Astrocyte (in vitro differentiated cells and primary cell): ENCODE data around the gene IL17B. TPM values are rescaled to one million over a fixed set of nuclear protein-coding genes. Genes with fewer than 3 reads are reported as not detected.

Experiments used
- DNase-seq: peaks from one replicate; pipeline ENCODE4 v3.0.0-alpha.2; 2010; ENCODE audit warnings: low read depth
- FAIRE-seq: peaks from 2 replicates; lab custom pipeline; 2011; peaks lifted over from hg19 to GRCh38; lab: Jason Lieb, UNC
- H2AFZ ChIP-seq: 2 replicates; pipeline ENCODE4 v1.6.0; 2012; ENCODE audit warnings: low read depth, low read length, inconsistent platforms
- H3K27ac ChIP-seq: 2 replicates; pipeline ENCODE4 v1.5.1; 2011; ENCODE audit warnings: low read depth, low read length, inconsistent platforms
- H3K27me3 ChIP-seq: 2 replicates; pipeline ENCODE4 v1.6.0; 2011; ENCODE audit warnings: low read length, inconsistent platforms; ENCODE audit not compliant: insufficient read depth
- H3K36me3 ChIP-seq: 2 replicates; pipeline ENCODE4 v1.5.1; 2011; ENCODE audit warnings: low read length, inconsistent platforms; ENCODE audit not compliant: insufficient read depth
- H3K4me1 ChIP-seq: 2 replicates; pipeline ENCODE4 v1.5.1; 2011; ENCODE audit warnings: low read length, inconsistent platforms; ENCODE audit not compliant: insufficient read depth
- H3K4me2 ChIP-seq: 2 replicates; pipeline ENCODE4 v1.6.0; 2012; ENCODE audit warnings: low read length, inconsistent platforms
- H3K4me3 ChIP-seq: 2 replicates; pipeline ENCODE4 v1.5.1; 2011; ENCODE audit warnings: low read depth, mild to moderate bottlenecking, low read length, inconsistent platforms; ENCODE audit not compliant: insufficient read depth
- H3K79me2 ChIP-seq: 2 replicates; pipeline ENCODE4 v1.6.0; 2012; ENCODE audit warnings: mild to moderate bottlenecking, low read length, inconsistent platforms; ENCODE audit not compliant: insufficient read depth
- H3K9ac ChIP-seq: 2 replicates; pipeline ENCODE4 v1.6.0; 2012; ENCODE audit warnings: mild to moderate bottlenecking, low read length, inconsistent platforms
- H3K9me3 ChIP-seq: 2 replicates; pipeline ENCODE4 v1.5.1; 2012; ENCODE audit warnings: low read depth, mild to moderate bottlenecking, low read length, inconsistent platforms; ENCODE audit not compliant: insufficient read depth
- H4K20me1 ChIP-seq: 2 replicates; pipeline ENCODE4 v1.6.0; 2012; ENCODE audit warnings: low read length, inconsistent platforms; ENCODE audit not compliant: insufficient read depth
- H3K27ac Mint-ChIP-seq: one replicate; pipeline ENCODE4 v1.8.0; 2021; ENCODE audit warnings: mild to moderate bottlenecking, mixed read lengths; ENCODE audit not compliant: unreplicated experiment
- H3K27me3 Mint-ChIP-seq: one replicate; pipeline ENCODE4 v1.8.0; 2021; ENCODE audit warnings: low read depth, mixed read lengths; ENCODE audit not compliant: unreplicated experiment
- H3K36me3 Mint-ChIP-seq: one replicate; pipeline ENCODE4 v1.8.0; 2021; ENCODE audit warnings: low read depth, mixed read lengths; ENCODE audit not compliant: unreplicated experiment
- H3K4me1 Mint-ChIP-seq: one replicate; pipeline ENCODE4 v1.8.0; 2021; ENCODE audit warnings: low read depth, mixed read lengths; ENCODE audit not compliant: unreplicated experiment
- H3K4me3 Mint-ChIP-seq: one replicate; pipeline ENCODE4 v1.8.0; 2021; ENCODE audit warnings: mild to moderate bottlenecking, moderate library complexity, mixed read lengths; ENCODE audit not compliant: unreplicated experiment
- H3K9me3 Mint-ChIP-seq: one replicate; pipeline ENCODE4 v1.8.0; 2021; ENCODE audit warnings: mild to moderate bottlenecking, mixed read lengths; ENCODE audit not compliant: unreplicated experiment
- EZH2 ChIP-seq: IDR thresholded peaks from 2 replicates; pipeline ENCODE4 v1.6.1; 2012; ENCODE audit warnings: mild to moderate bottlenecking, low read length, inconsistent platforms; ENCODE audit not compliant: insufficient read depth
- total RNA-seq: library from RNA; stranded (reverse); gene quantifications from 2 replicates; pipeline ENCODE4 v1.2.1, GENCODE V29; 2021
- TF ChIP-seq, protein P1 (sequence below): IDR thresholded peaks from 2 replicates; pipeline ENCODE4 v1.5.1; 2011; ENCODE audit warnings: low read depth, mild to moderate bottlenecking, inconsistent platforms, low read length, moderate library complexity; ENCODE audit not compliant: insufficient read depth

The IL17B gene
- total RNA-seq, 1 donor from 2014 or later, result 0.54 TPM

DNA sequence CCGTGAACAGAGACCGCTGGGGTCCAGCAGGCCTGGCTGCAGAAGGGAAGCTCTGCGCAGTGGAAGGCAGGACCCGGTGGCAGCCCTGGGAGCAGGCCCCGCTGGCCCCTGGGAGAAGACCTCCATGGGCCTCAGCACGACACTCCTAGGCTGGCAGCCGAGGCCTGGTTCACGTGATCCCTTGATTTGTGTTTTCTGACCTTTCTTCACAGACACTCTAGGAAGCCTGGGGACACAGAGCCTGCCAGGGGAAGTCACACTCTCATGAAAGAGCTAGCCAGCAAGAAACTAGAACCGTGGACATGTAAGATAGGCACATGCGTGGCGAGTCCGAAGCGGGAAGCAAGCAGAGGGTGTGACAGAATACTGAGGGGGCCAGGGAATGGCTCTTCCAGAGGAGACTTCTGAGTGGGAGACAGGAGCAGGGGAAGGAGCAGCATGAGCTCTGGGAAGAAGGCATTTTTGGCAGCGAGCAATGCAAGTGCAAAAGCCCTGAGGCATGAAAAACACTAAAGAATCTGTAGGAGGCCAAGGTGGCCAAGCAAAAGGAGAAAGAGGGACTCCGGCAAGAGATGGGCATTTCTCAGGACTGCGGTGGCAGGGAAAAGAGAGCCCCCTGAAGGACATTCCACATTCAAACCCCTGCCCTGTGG is 26.6 kb upstream of the IL17B start:
- H3K4me3 Mint-ChIP-seq, result no peak overlapping the region
- peaks cover 51% of the 10 kb centered on the region for H3K4me1 ChIP-seq
- no peaks in the 10 kb centered on the region for H3K27me3 ChIP-seq
- H4K20me1 ChIP-seq, result peaks cover 38% of the 10 kb centered on the region
- peak overlapping the region; percentile 97 for H3K27ac ChIP-seq
- TF ChIP-seq EZH2, result no peak
- TF ChIP-seq, protein P1, sequence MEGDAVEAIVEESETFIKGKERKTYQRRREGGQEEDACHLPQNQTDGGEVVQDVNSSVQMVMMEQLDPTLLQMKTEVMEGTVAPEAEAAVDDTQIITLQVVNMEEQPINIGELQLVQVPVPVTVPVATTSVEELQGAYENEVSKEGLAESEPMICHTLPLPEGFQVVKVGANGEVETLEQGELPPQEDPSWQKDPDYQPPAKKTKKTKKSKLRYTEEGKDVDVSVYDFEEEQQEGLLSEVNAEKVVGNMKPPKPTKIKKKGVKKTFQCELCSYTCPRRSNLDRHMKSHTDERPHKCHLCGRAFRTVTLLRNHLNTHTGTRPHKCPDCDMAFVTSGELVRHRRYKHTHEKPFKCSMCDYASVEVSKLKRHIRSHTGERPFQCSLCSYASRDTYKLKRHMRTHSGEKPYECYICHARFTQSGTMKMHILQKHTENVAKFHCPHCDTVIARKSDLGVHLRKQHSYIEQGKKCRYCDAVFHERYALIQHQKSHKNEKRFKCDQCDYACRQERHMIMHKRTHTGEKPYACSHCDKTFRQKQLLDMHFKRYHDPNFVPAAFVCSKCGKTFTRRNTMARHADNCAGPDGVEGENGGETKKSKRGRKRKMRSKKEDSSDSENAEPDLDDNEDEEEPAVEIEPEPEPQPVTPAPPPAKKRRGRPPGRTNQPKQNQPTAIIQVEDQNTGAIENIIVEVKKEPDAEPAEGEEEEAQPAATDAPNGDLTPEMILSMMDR, result no peak
- peaks cover 41% of the 10 kb centered on the region for H3K79me2 ChIP-seq
- H3K36me3 Mint-ChIP-seq, result no peaks in the 10 kb centered on the region
- no peak overlapping the region for H2AFZ ChIP-seq
- H3K9me3 Mint-ChIP-seq, result no peaks in the 10 kb centered on the region
- H3K4me1 Mint-ChIP-seq, result peaks cover 50% of the 10 kb centered on the region
- H3K36me3 ChIP-seq, result no peaks in the 10 kb centered on the region
- no peaks in the 10 kb centered on the region for H3K9me3 ChIP-seq
- H3K4me3 ChIP-seq, result no peak overlapping the region
- H3K4me2 ChIP-seq, result peak overlapping the region; percentile 96
- no peaks in the 10 kb centered on the region for H3K27me3 Mint-ChIP-seq
- H3K27ac Mint-ChIP-seq, result peak overlapping the region; percentile 80
- no peak for FAIRE-seq
- DNase-seq, result no peak
- H3K9ac ChIP-seq, result peak overlapping the region; percentile 93

DNA sequence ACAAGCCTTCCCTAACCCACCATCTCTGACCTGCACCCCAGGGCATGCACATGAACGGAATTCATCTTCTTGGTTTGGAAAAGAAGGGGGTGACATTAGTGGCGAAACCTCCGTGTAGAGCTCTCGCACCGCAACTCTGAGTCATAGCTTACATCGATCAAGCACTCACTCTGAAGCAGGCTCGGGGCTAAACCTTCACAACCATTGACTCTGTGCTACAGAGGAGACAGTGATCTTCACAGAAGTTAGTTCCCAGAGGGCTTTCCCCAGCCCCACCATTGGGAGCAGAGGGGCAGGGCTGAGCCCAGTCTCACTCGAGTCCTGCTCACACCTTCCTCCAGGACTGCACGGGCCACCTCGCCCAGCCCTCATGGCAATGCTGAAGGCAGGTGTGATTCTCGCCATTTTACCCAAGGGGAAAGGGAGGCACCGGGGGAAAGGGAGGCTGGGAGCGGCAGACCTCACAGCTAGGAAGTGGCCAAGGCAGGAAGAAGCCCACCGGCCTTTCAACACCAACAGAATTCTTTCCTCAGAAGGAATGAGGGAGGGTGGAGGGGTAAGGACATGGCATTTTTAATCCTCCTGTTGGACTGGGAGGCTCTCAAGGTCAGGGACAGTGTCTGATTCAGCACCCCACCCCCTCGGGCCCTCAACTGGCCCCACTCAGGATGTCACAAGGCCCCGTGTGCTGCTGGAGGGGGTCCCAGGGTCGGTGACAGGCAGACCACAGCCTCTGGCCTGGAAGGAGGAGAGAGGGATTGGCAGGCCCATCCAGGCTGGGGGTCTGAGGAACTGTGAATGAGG is 25.9 kb upstream of the IL17B start:
- H2AFZ ChIP-seq, result peak overlapping the region; percentile 1
- H3K4me1 Mint-ChIP-seq, result peaks cover 53% of the 10 kb centered on the region
- peak; percentile 86 for DNase-seq
- H3K4me3 Mint-ChIP-seq, result no peak overlapping the region
- H3K27me3 ChIP-seq, result no peaks in the 10 kb centered on the region
- H3K79me2 ChIP-seq, result peaks cover 34% of the 10 kb centered on the region
- H3K36me3 Mint-ChIP-seq, result no peaks in the 10 kb centered on the region
- TF ChIP-seq, protein P1, result no peak
- no peak for TF ChIP-seq EZH2
- peak overlapping the region; percentile 96 for H3K4me2 ChIP-seq
- peak; percentile 98 for FAIRE-seq
- H3K27ac ChIP-seq, result peak overlapping the region; percentile 97
- no peaks in the 10 kb centered on the region for H3K9me3 ChIP-seq
- H3K4me3 ChIP-seq, result peak overlapping the region; percentile 1
- peak overlapping the region; percentile 92 for H3K27ac Mint-ChIP-seq
- peaks cover 30% of the 10 kb centered on the region for H4K20me1 ChIP-seq
- no peaks in the 10 kb centered on the region for H3K36me3 ChIP-seq
- no peaks in the 10 kb centered on the region for H3K9me3 Mint-ChIP-seq
- H3K27me3 Mint-ChIP-seq, result no peaks in the 10 kb centered on the region
- H3K4me1 ChIP-seq, result peaks cover 44% of the 10 kb centered on the region
- H3K9ac ChIP-seq, result peak overlapping the region; percentile 93
